Sigmoid colon (tissue), 7 donors: ENCODE results near the gene KDM7A. TPM values are rescaled to one million over a fixed set of nuclear protein-coding genes. Genes with fewer than 3 reads are reported as not detected.

Experiments used
- DNase-seq: peaks from one replicate; pipeline ENCODE4 v3.0.0-alpha.2; 2019
- H3K27ac ChIP-seq, 4 donors: fragments of 200-600 bp; sonication (generic); one replicate each; pipeline ENCODE4 v1.5.1; 2016 to 2019; ENCODE audit warnings: mild to moderate bottlenecking in 1 of 4
- H3K27me3 ChIP-seq, 3 donors: fragments of 200-600 bp; sonication (generic); one replicate each; pipeline ENCODE4 v1.5.1; 2019; ENCODE audit warnings: mild to moderate bottlenecking in 1 of 3
- H3K36me3 ChIP-seq, 4 donors: fragments of 200-600 bp; sonication (generic); one replicate each; pipeline ENCODE4 v1.5.1; 2016 to 2019
- H3K4me1 ChIP-seq, 4 donors: fragments of 200-600 bp; sonication (generic); one replicate each; pipeline ENCODE4 v1.5.1; 2017 to 2019
- H3K4me3 ChIP-seq, 4 donors: fragments of 200-600 bp; sonication (generic); one replicate each; pipeline ENCODE4 v1.5.1; 2017 to 2019; ENCODE audit warnings: mild to moderate bottlenecking in 2 of 4, moderate library complexity in 1 of 4
- H3K9me3 ChIP-seq, 4 donors: fragments of 200-600 bp in 3 of 4; sonication (generic) in 3 of 4; one replicate each; pipeline versions ENCODE4 v1.5.1 to v1.6.1; 2013 to 2019
- CTCF ChIP-seq, 4 experiments: fragments of 450-650 bp in 3 of 4; fragments of 200-600 bp in 1 of 4; IDR thresholded peaks; one replicate each; pipeline ENCODE4 v1.5.1; 2016 to 2019; ENCODE audit warnings: antibody characterized with exemption in 4 of 4, mild to moderate bottlenecking in 3 of 4, moderate library complexity in 2 of 4
- EP300 ChIP-seq, 4 donors: sonication (generic); formaldehyde crosslinking; IDR thresholded peaks; one replicate each; pipeline ENCODE4 v1.6.1; 2017; ENCODE audit warnings: antibody characterized with exemption in 4 of 4
- POLR2A ChIP-seq, 2 donors: fragments of 450-650 bp; IDR thresholded peaks; one replicate each; pipeline ENCODE4 v1.6.1; 2016; ENCODE audit warnings: antibody characterized with exemption in 2 of 2, mild to moderate bottlenecking in 2 of 2, moderate library complexity in 2 of 2
- POLR2AphosphoS5 ChIP-seq, 4 donors: sonication (generic); formaldehyde crosslinking; IDR thresholded peaks; one replicate each; pipeline ENCODE4 v1.6.1; 2017; ENCODE audit warnings: antibody characterized with exemption in 4 of 4
- WGBS, 2 donors: extraction: QIAGEN DNeasy Blood & Tissue Kit; methylation state at CpG; one replicate each; pipeline ENCODE4 v1.1.7; 2013; 5-methylcytosine and 5-hydroxymethylcytosine counted together
- intact Hi-C: fragments of 100-400 bp; cut with DNase I; formaldehyde crosslinking; loops from one replicate; pipeline ENCODE4 v1.15.1; 2023
- polyA plus RNA-seq, 3 donors: library from polyadenylated mRNA; stranded (reverse); fragments of 200-250 nt; gene quantifications; one replicate each; pipeline ENCODE4 v1.2.3, GENCODE V29; 2013
- total RNA-seq, 4 donors: library from RNA; depleted of rRNA; stranded (reverse); fragments of >200 nt; gene quantifications; one replicate each; pipeline ENCODE4 v1.1.0, GENCODE V29; 2016
- donor health status: healthy with polysubstance abuse.
- donor health status: Bipolar disorder and iron deficiency.
- donor health status: healthy.

Gene KDM7A
- total and polyA plus RNA-seq, 7 donors: 8.4 to 31.6 (median 17.0) TPM

DNA sequence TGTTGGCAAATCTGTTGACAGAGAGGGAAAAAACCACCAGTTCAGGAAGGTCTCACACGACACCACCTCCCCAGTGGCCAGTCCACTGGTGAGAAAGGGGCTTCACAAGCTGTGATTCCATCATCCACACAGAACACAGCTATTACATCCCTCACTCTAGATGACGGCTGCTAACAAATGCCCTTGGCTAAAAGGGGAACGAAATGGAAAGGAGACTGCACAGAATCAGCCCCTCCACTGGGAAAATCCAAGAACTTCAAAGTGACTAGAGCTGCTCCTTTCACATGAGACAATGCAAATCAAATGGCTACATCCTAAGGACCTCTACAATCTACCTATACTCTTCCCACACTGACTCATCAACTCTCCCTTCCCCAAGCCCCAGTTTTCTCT is 119.6 kb downstream of the KDM7A start:
- H3K9me3 ChIP-seq: no peaks in the 10 kb centered on the region
- peaks cover 0 to 18% (median 0%) of the 10 kb centered on the region in 4 donors for H3K36me3 ChIP-seq
- no peak overlapping the region for H3K27ac ChIP-seq
- intact Hi-C loops: no loop called here
- TF ChIP-seq POLR2A (IDR thresholded peaks at IDR 0.05) (no peak), EP300 (IDR thresholded peaks at IDR 0.05) (no peak), POLR2AphosphoS5 (IDR thresholded peaks at IDR 0.05) (no peak), CTCF (IDR thresholded peaks at IDR 0.05) (no peak)
- peaks cover 0 to 31% (median 19%) of the 10 kb centered on the region in 4 donors for H3K4me1 ChIP-seq
- no peak overlapping the region for H3K4me3 ChIP-seq
- no peaks in the 10 kb centered on the region for H3K27me3 ChIP-seq
- 93 to 97% methylated on average over 3 of the region's 3 CpGs for WGBS, 2 donors
- DNase-seq: no peak

GRCh38 chr7:140056431-140057142 is 120.2 kb downstream of the KDM7A start:
- TF ChIP-seq POLR2AphosphoS5 (IDR thresholded peaks at IDR 0.05) (no peak), EP300 (IDR thresholded peaks at IDR 0.05) (no peak), POLR2A (IDR thresholded peaks at IDR 0.05) (no peak), CTCF (IDR thresholded peaks at IDR 0.05) (no peak)

DNA sequence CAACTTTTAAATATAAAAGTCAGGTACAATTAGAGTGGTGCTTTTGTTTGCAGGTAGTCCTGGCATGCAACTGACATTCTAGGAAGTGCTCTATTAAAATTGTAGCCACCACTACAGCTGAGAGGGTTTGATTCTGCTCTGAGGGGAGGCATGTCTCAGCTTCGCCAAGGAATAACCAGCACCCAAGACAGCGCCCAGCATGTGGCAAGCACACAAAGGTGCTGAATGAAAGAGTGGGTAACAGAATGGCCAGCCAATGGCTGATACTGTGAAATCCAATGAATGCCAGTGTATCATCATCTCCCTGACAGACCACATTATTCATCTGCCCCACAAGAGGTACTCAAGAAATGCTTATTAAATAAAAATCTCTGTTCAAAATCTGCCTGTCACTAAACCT is 121.0 kb downstream of the KDM7A start:
- Histone ChIP-seq H3K27me3 (no peaks in the 10 kb centered on the region), H3K9me3 (no peaks in the 10 kb centered on the region), H3K4me3 (no peak overlapping the region), H3K27ac (no peak overlapping the region), H3K4me1 (peaks cover 0 to 18% (median 13%) of the 10 kb centered on the region in 4 donors), H3K36me3 (peaks cover 0 to 18% (median 0%) of the 10 kb centered on the region in 4 donors)
- 96 to 100% methylated on average over 2 of the region's 2 CpGs for WGBS, 2 donors
- no peak for TF ChIP-seq POLR2A (IDR thresholded peaks at IDR 0.05)
- no peak for TF ChIP-seq CTCF (IDR thresholded peaks at IDR 0.05)
- TF ChIP-seq POLR2AphosphoS5 (IDR thresholded peaks at IDR 0.05): no peak
- no peak for TF ChIP-seq EP300 (IDR thresholded peaks at IDR 0.05)
- no peak for DNase-seq
- intact Hi-C loops: no loop called here

More at GRCh38 chr7:140056431-140057142, 120.2 kb downstream of the KDM7A start:
- peaks cover 0 to 18% (median 0%) of the 10 kb centered on the region in 4 donors for H3K36me3 ChIP-seq
- no peak overlapping the region for H3K27ac ChIP-seq
- intact Hi-C loops: no loop called here
- no peaks in the 10 kb centered on the region for H3K9me3 ChIP-seq
- H3K4me3 ChIP-seq: no peak overlapping the region
- H3K4me1 ChIP-seq: peaks cover 0 to 25% (median 17%) of the 10 kb centered on the region in 4 donors
- no peaks in the 10 kb centered on the region for H3K27me3 ChIP-seq
- 95 to 96% methylated on average over 5 of the region's 5 CpGs for WGBS, 2 donors
- DNase-seq: no peak

DNA sequence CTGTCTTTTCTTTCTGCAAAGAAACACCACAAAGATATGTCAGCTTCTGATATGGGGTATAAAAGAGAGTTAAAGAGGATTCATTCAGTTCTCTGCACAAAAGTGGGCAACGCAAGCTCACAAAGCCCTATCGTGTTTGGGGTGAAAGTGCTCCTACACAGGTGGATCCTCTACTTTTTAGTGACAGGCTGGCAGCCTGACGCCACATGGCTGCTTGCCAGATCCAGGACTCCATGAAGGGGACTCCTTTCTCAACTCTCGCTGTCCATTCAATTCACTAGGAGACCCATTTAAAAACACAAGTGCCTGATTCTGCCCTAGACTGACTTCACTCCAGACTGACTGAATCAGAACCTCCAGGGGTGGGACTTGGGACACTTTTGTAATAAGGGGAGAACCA is 122.0 kb downstream of the KDM7A start:
- no peak for TF ChIP-seq POLR2AphosphoS5 (IDR thresholded peaks at IDR 0.05)
- TF ChIP-seq EP300 (IDR thresholded peaks at IDR 0.05): no peak
- no peak for TF ChIP-seq CTCF (IDR thresholded peaks at IDR 0.05)
- no peak for TF ChIP-seq POLR2A (IDR thresholded peaks at IDR 0.05)
- H3K9me3 ChIP-seq: no peaks in the 10 kb centered on the region
- H3K4me3 ChIP-seq: no peak overlapping the region
- 91 to 92% methylated on average over 4 of the region's 4 CpGs for WGBS, 2 donors
- no peaks in the 10 kb centered on the region for H3K27me3 ChIP-seq
- intact Hi-C loops: no loop called here
- H3K27ac ChIP-seq: no peak overlapping the region
- peaks cover 0 to 18% (median 0%) of the 10 kb centered on the region in 4 donors for H3K36me3 ChIP-seq
- no peak for DNase-seq
- H3K4me1 ChIP-seq: peaks cover 0 to 7% (median 5%) of the 10 kb centered on the region in 4 donors
